Mesendoderm (in vitro differentiated cells): ENCODE results near the gene C12orf57.
A peak's percentile ranks its signal among the peaks of the same experiment; 100 is the strongest.

ENCODE experiments used
- DNase-seq: peaks from one replicate; pipeline ENCODE4 v3.0.0; 2013
- H2AK5ac ChIP-seq: 2 replicates; pipeline ENCODE4 v1.6.1; 2013; ENCODE audit warnings: low read length, inconsistent platforms
- H2BK120ac ChIP-seq: 2 replicates; pipeline ENCODE4 v1.6.1; 2013; ENCODE audit warnings: low read depth, mild to moderate bottlenecking, low read length, moderate library complexity, mixed read lengths
- H2BK15ac ChIP-seq: replicated peaks from 2 replicates; pipeline ENCODE4 v1.6.1; 2013; ENCODE audit warnings: low read depth, mild to moderate bottlenecking, moderate library complexity
- H2BK5ac ChIP-seq: 2 replicates; pipeline ENCODE4 v1.6.1; 2013; ENCODE audit warnings: low read length, inconsistent platforms
- H3K18ac ChIP-seq: 2 replicates; pipeline ENCODE4 v1.6.1; 2013; ENCODE audit warnings: mild to moderate bottlenecking, low read length, mixed read lengths
- H3K23ac ChIP-seq: one replicate; pipeline ENCODE4 v1.6.1; 2013; ENCODE audit warnings: low read length
- H3K27ac ChIP-seq: 2 replicates; pipeline ENCODE4 v1.5.1; 2013; ENCODE audit warnings: low read depth, mild to moderate bottlenecking, inconsistent platforms, low read length, moderate library complexity
- H3K27me3 ChIP-seq: 2 replicates; pipeline ENCODE4 v1.6.1; 2013; ENCODE audit warnings: low read length, control low read depth, mild to moderate bottlenecking, inconsistent platforms; ENCODE audit not compliant: insufficient read depth, poor library complexity
- H3K36me3 ChIP-seq: 2 replicates; pipeline ENCODE4 v1.6.1; 2013; ENCODE audit warnings: low read length, inconsistent platforms; ENCODE audit not compliant: control insufficient read depth, insufficient read depth
- H3K4ac ChIP-seq: one replicate; pipeline ENCODE4 v1.6.1; 2013; ENCODE audit warnings: low read depth, mild to moderate bottlenecking, low read length, moderate library complexity
- H3K4me1 ChIP-seq: 2 replicates; pipeline ENCODE4 v1.6.1; 2013; ENCODE audit warnings: low read depth, low read length, inconsistent platforms; ENCODE audit not compliant: control insufficient read depth
- H3K4me2 ChIP-seq: 2 replicates; pipeline ENCODE4 v1.6.1; 2013; ENCODE audit warnings: low read length
- H3K4me3 ChIP-seq: 2 replicates; pipeline ENCODE4 v1.5.1; 2013; ENCODE audit warnings: mild to moderate bottlenecking, low read length
- H3K56ac ChIP-seq: one replicate; pipeline ENCODE4 v1.6.1; 2013; ENCODE audit warnings: low read length
- H3K79me1 ChIP-seq: 2 replicates; pipeline ENCODE4 v1.6.1; 2013; ENCODE audit warnings: low read length, inconsistent platforms
- H3K79me2 ChIP-seq: 2 replicates; pipeline ENCODE4 v1.6.1; 2013; ENCODE audit warnings: mild to moderate bottlenecking, low read length; ENCODE audit not compliant: control insufficient read depth, insufficient read depth
- H3K9ac ChIP-seq: 2 replicates; pipeline ENCODE4 v1.6.1; 2013; ENCODE audit warnings: low read length, inconsistent platforms
- H4K5ac ChIP-seq: one replicate; pipeline ENCODE4 v1.6.1; 2013; ENCODE audit warnings: low read length
- H4K8ac ChIP-seq: one replicate; pipeline ENCODE4 v1.6.1; 2013; ENCODE audit warnings: low read depth, mild to moderate bottlenecking, control low read depth, low read length, moderate library complexity
- WGBS: extraction: QIAGEN DNeasy Blood & Tissue Kit; methylation state at CpG from one replicate; pipeline ENCODE4 v1.1.7; 2013; ENCODE audit warnings: low lambda C conversion rate, missing lambda C conversion rate; ENCODE audit not compliant: insufficient coverage; ENCODE audit errors: extremely low coverage; 5-methylcytosine and 5-hydroxymethylcytosine counted together

The C12orf57 gene

GRCh38 chr12:6909421-6910145 is 34.2 kb upstream of the C12orf57 start:
- Histone ChIP-seq H3K27me3 (no peaks in the 10 kb centered on the region), H2BK120ac (no peak overlapping the region), H3K4ac (no peak overlapping the region), H3K79me2 (no peaks in the 10 kb centered on the region), H3K4me2 (no peak overlapping the region), H2BK15ac (no peak overlapping the region), H3K23ac (no peak overlapping the region), H3K9ac (no peak overlapping the region), H2AK5ac (no peak overlapping the region), H3K18ac (no peak overlapping the region), H4K5ac (no peak overlapping the region), H3K56ac (no peak overlapping the region), H3K36me3 (no peaks in the 10 kb centered on the region), H3K4me1 (peaks cover 2% of the 10 kb centered on the region), H3K27ac (no peak overlapping the region), H2BK5ac (no peak overlapping the region), H4K8ac (no peak overlapping the region), H3K4me3 (no peak overlapping the region), H3K79me1 (no peaks in the 10 kb centered on the region)
- no peak for DNase-seq
- WGBS, result no CpG with 5 or more reads among the region's 4 CpGs

- H3K56ac ChIP-seq, result no peak overlapping the region
- H3K79me2 ChIP-seq, result no peaks in the 10 kb centered on the region
- no peak overlapping the region for H3K9ac ChIP-seq
- no peak for DNase-seq
- no peak overlapping the region for H4K8ac ChIP-seq
- no peaks in the 10 kb centered on the region for H3K36me3 ChIP-seq
- H3K18ac ChIP-seq, result no peak overlapping the region
- H3K4me3 ChIP-seq, result no peak overlapping the region
- H3K27me3 ChIP-seq, result no peaks in the 10 kb centered on the region
- H3K4me2 ChIP-seq, result no peak overlapping the region
- no peak overlapping the region for H2BK5ac ChIP-seq
- no peak overlapping the region for H3K23ac ChIP-seq
- H3K27ac ChIP-seq, result no peak overlapping the region
- peaks cover 3% of the 10 kb centered on the region for H3K79me1 ChIP-seq
- peaks cover 5% of the 10 kb centered on the region for H3K4me1 ChIP-seq
- H4K5ac ChIP-seq, result no peak overlapping the region
- no peak overlapping the region for H3K4ac ChIP-seq
- H2BK15ac ChIP-seq, result no peak overlapping the region
- no peak overlapping the region for H2BK120ac ChIP-seq
- no peak overlapping the region for H2AK5ac ChIP-seq
- WGBS, result no CpG with 5 or more reads among the region's 15 CpGs
Observed at GRCh38 chr12:6912164-6912935, 31.5 kb upstream of the C12orf57 start.

DNA sequence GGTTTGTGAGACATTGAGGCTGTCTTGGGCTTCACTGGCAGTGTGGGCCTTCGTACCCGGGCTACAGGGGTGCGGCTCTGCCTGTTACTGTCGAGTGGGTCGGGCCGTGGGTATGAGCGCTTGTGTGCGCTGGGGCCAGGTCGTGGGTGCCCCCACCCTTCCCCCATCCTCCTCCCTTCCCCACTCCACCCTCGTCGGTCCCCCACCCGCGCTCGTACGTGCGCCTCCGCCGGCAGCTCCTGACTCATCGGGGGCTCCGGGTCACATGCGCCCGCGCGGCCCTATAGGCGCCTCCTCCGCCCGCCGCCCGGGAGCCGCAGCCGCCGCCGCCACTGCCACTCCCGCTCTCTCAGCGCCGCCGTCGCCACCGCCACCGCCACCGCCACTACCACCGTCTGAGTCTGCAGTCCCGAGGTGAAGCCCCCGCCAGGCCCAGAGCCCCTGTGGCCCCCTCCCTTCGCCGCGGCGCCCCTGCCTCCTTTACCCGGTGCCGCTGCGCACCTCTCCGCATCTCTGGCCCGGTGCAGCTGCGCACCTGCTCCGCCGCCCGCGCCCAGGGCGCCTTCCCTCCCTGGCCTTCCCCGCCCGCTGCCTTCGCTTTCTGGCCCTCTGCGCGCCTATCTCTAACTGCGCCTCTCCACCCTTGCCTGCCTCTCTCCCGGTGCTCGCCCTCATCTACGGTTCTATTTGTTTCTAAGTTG is 29.4 kb upstream of the C12orf57 start, which contains the start of gene ENO2:
TSS of gene ENO2 (plus strand) at position 335 of the 701 bp plus-strand sequence. CDS start 1,253 bp downstream, outside the sequence.
- Histone ChIP-seq H3K27me3 (no peaks in the 10 kb centered on the region), H4K8ac (no peak within 1 kb of the TSS), H3K36me3 (peaks cover 2% of the 10 kb centered on the region), H3K23ac (peak within 1 kb of the TSS; percentile 67), H2BK5ac (no peak within 1 kb of the TSS), H2BK120ac (no peak within 1 kb of the TSS), H3K4ac (peak within 1 kb of the TSS; percentile 20), H3K18ac (peak within 1 kb of the TSS; percentile 19), H4K5ac (no peak within 1 kb of the TSS), H3K4me1 (peaks cover 5% of the 10 kb centered on the region), H3K27ac (no peak within 1 kb of the TSS), H3K79me2 (no peaks in the 10 kb centered on the region), H3K4me3 (peak within 1 kb of the TSS; percentile 42), H3K56ac (peak within 1 kb of the TSS; percentile 83), H3K9ac (peak within 1 kb of the TSS; percentile 75), H2AK5ac (no peak within 1 kb of the TSS), H3K4me2 (peak within 1 kb of the TSS; percentile 92), H3K79me1 (peaks cover 3% of the 10 kb centered on the region), H2BK15ac (no peak within 1 kb of the TSS)
- peak; percentile 48 for DNase-seq
- WGBS, result no CpG with 5 or more reads among the region's 68 CpGs

GRCh38 chr12:6914947-6915788 is 28.7 kb upstream of the C12orf57 start:
- peak overlapping the region; percentile 92 for H3K4me2 ChIP-seq
- peak overlapping the region; percentile 67 for H3K23ac ChIP-seq
- no peak overlapping the region for H2BK15ac ChIP-seq
- no peak overlapping the region for H4K5ac ChIP-seq
- no peak overlapping the region for H3K4ac ChIP-seq
- H4K8ac ChIP-seq, result no peak overlapping the region
- no peak overlapping the region for H2BK5ac ChIP-seq
- peak overlapping the region; percentile 42 for H3K4me3 ChIP-seq
- peaks cover 3% of the 10 kb centered on the region for H3K79me1 ChIP-seq
- H3K36me3 ChIP-seq, result peaks cover 2% of the 10 kb centered on the region
- peaks cover 5% of the 10 kb centered on the region for H3K4me1 ChIP-seq
- no peaks in the 10 kb centered on the region for H3K27me3 ChIP-seq
- no CpG with 5 or more reads among the region's 29 CpGs for WGBS
- no peaks in the 10 kb centered on the region for H3K79me2 ChIP-seq
- H3K18ac ChIP-seq, result peak overlapping the region; percentile 2
- peak overlapping the region; percentile 83 for H3K56ac ChIP-seq
- H2BK120ac ChIP-seq, result no peak overlapping the region
- H2AK5ac ChIP-seq, result no peak overlapping the region
- no peak overlapping the region for H3K27ac ChIP-seq
- peak overlapping the region; percentile 75 for H3K9ac ChIP-seq
- peak; percentile 92 for DNase-seq

DNA sequence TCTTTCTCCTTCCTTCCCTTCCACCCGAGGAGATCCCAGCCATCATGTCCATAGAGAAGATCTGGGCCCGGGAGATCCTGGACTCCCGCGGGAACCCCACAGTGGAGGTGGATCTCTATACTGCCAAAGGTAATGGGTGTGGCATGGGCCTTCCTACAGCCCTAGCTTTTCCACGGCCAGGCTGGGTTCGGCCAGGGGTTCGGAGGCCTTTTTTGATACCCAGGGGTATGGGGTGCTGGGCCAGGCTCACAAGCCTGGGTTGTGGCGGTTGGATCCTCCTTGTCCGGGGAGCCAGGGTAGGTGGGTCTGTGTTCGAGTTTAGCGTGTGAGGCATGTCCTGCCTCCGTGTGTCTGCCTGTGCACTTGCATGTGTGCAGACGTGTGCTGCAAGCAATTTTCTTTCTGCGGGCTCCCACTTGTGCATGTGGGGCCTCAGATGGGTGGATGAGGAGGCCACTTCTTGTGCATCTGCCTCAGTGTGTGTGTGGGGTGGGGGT is 28.0 kb upstream of the C12orf57 start:
- Histone ChIP-seq H3K4me1 (peaks cover 5% of the 10 kb centered on the region), H3K4me2 (peak overlapping the region; percentile 35), H3K9ac (peak overlapping the region; percentile 56), H2BK5ac (peak overlapping the region; percentile 30), H3K23ac (no peak overlapping the region), H2BK15ac (no peak overlapping the region), H3K18ac (no peak overlapping the region), H3K79me1 (peaks cover 3% of the 10 kb centered on the region), H3K79me2 (no peaks in the 10 kb centered on the region), H3K4me3 (no peak overlapping the region), H4K8ac (no peak overlapping the region), H3K27ac (no peak overlapping the region), H4K5ac (no peak overlapping the region), H3K56ac (peak overlapping the region; percentile 80), H3K4ac (peak overlapping the region; percentile 79), H2BK120ac (no peak overlapping the region), H2AK5ac (peak overlapping the region; percentile 87), H3K27me3 (no peaks in the 10 kb centered on the region), H3K36me3 (peaks cover 2% of the 10 kb centered on the region)
- WGBS, result no CpG with 5 or more reads among the region's 14 CpGs
- no peak for DNase-seq
